Neural progenitor cell (in vitro differentiated cells): ENCODE measurements around the gene RNFT2.

Experiments used
- CTCF ChIP-seq: fragments of 200-600 bp; sonication (generic); IDR thresholded peaks from 2 replicates; pipeline ENCODE4 v1.5.1; 2017; ENCODE audit warnings: antibody characterized with exemption, mild to moderate bottlenecking
- EZH2 ChIP-seq: fragments of 200-600 bp; sonication (generic); IDR thresholded peaks from 2 replicates; pipeline ENCODE4 v1.6.1; 2017; ENCODE audit warnings: antibody characterized with exemption, mild to moderate bottlenecking, moderate library complexity
- EZH2phosphoT487 ChIP-seq: fragments of 200-600 bp; sonication (generic); IDR thresholded peaks from 2 replicates; pipeline ENCODE4 v1.6.1; 2017; ENCODE audit warnings: antibody characterized with exemption

GRCh38 chr12:116802018-116802417 lies 63.9 kb downstream of the RNFT2 start:
- TF ChIP-seq CTCF (no peak), EZH2 (no peak), EZH2phosphoT487 (no peak)
